NCI-H1092 (cell line): ENCODE data around the gene SLC35A5.

Experiments used
- DNase-seq: peaks from one replicate; lab custom pipeline; 2025; lab: John Stamatoyannopoulos, UW

SLC35A5 gene

GRCh38 chr3:112623717-112624116, 61.9 kb downstream of the SLC35A5 start:
- no peak for DNase-seq

- no peak for DNase-seq
Observed at GRCh38 chr3:112627419-112627818, 65.6 kb downstream of the SLC35A5 start.

- DNase-seq: peak; percentile 3
Observed at GRCh38 chr3:112627919-112628466, 66.1 kb downstream of the SLC35A5 start.

- no peak for DNase-seq
Observed at GRCh38 chr3:112629425-112629824, 67.6 kb downstream of the SLC35A5 start.

- no peak for DNase-seq
Observed at GRCh38 chr3:112631257-112631656, 69.4 kb downstream of the SLC35A5 start.

- no peak for DNase-seq
Observed at GRCh38 chr3:112632596-112632995, 70.8 kb downstream of the SLC35A5 start.

GRCh38 chr3:112633191-112633590, 71.3 kb downstream of the SLC35A5 start:
- no peak for DNase-seq

GRCh38 chr3:112633757-112634156, 71.9 kb downstream of the SLC35A5 start:
- peak; percentile 13 for DNase-seq

GRCh38 chr3:112634786-112635541, 73.1 kb downstream of the SLC35A5 start:
- DNase-seq: no peak
